Stimulated activated CD8-positive, alpha-beta memory T cell treated with anti-CD3 and anti-CD28 coated beads, Interleukin-15, amount 100 ng/mL, for 48 hours (primary cell): ENCODE data around the gene PRMT7.

ENCODE experiments used
- DNase-seq, 2 donors: peaks; one replicate each; pipeline ENCODE4 v3.0.0-alpha.2; 2020; ENCODE audit warnings: low read depth in 2 of 2

PRMT7 gene, protein sequence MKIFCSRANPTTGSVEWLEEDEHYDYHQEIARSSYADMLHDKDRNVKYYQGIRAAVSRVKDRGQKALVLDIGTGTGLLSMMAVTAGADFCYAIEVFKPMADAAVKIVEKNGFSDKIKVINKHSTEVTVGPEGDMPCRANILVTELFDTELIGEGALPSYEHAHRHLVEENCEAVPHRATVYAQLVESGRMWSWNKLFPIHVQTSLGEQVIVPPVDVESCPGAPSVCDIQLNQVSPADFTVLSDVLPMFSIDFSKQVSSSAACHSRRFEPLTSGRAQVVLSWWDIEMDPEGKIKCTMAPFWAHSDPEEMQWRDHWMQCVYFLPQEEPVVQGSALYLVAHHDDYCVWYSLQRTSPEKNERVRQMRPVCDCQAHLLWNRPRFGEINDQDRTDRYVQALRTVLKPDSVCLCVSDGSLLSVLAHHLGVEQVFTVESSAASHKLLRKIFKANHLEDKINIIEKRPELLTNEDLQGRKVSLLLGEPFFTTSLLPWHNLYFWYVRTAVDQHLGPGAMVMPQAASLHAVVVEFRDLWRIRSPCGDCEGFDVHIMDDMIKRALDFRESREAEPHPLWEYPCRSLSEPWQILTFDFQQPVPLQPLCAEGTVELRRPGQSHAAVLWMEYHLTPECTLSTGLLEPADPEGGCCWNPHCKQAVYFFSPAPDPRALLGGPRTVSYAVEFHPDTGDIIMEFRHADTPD

GRCh38 chr16:68310774-68311511 is at the start of gene PRMT7, which contains the start of gene SLC7A6OS:
PRMT7 (plus strand) TSS chr16:68311019; CDS start chr16:68315980, 4,961 bp downstream.
SLC7A6OS (minus strand) TSS chr16:68310946; CDS start chr16:68310926, 20 bp downstream.
- peak; percentile 92 for DNase-seq

DNA sequence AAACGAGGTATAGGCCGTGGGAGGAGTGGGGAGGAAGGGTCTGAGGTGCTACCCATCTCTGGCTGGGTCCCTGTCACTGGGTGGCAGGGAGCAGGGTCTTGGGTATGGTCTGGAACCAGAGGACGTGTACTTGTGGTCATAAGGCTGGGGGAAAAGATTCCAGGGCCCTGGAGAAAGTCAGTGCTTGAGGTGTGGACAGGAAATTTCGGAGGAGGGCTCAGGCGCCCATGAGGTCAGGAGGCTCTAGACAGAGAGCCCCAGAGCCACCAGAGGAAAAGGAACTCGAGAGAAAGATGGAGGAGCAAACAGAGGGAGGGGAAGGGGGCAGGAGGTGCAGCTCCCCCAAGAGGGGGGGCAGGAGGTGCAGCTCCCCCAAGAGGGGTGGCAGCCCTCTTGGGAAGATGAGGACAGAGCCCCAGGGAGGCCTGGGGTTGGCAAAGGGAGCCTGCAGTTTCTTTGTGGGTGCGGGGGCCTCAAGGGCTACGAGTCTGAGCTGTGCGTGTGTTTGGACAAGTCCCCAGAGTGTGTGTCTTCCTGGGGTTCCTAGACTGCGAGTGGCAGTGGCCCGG is 47.2 kb upstream of the PRMT7 start:
- no peak for DNase-seq

DNA sequence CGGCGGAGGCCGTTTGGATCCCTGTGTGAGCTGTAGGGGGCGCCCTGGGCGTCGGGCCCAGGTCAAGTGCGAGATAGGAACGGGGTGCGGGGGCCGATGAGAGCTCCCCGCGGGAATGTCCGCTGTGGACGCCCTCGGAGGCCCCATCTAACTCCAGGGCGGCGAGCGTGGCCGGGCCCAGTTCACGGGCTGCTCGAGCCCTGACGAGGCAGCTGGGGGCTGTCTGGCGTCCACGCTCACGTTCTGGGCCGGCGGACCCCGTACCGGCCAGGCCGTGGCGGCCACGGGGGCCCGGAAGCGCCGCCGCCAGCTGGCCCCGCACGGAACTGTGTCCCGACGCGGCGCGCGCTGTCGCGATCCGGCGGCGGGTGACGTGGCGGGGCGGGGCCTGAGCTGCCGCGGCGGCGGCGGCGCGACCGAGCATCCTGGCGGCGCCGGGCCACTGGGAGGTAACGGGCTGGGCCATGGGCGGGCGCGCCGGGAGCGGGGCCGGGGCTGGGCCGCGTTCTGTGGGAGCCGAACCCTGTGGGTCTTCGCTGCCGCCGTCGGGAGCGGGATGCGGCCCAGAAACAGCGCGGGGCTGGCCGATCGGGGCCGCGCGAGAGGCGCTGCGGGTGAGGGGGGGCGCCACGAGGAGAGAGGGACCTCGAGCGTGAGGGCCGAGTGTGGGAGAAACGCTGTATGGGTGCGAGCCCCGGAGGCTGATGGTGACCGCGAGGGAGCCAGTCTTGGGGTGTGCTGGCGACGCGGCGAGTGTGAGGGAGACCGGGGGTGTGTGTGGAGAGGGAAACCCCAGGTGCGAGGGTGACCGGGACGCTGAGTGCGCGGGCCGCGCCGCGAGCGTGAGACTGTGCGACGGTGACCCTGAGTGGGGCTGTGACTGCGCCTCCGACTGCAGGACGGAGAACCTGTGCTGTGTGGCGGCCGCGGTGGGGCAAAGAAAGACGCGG is 46.4 kb upstream of the PRMT7 start, which contains the start of gene SLC7A6:
TSS of gene SLC7A6 (plus strand) at position 399 of the 950 bp plus-strand sequence. CDS start 10,201 bp downstream, outside the sequence.
- peak; percentile 80 to 82 for DNase-seq

GRCh38 chr16:68265078-68265920 is 45.5 kb upstream of the PRMT7 start:
- no peak for DNase-seq

DNA sequence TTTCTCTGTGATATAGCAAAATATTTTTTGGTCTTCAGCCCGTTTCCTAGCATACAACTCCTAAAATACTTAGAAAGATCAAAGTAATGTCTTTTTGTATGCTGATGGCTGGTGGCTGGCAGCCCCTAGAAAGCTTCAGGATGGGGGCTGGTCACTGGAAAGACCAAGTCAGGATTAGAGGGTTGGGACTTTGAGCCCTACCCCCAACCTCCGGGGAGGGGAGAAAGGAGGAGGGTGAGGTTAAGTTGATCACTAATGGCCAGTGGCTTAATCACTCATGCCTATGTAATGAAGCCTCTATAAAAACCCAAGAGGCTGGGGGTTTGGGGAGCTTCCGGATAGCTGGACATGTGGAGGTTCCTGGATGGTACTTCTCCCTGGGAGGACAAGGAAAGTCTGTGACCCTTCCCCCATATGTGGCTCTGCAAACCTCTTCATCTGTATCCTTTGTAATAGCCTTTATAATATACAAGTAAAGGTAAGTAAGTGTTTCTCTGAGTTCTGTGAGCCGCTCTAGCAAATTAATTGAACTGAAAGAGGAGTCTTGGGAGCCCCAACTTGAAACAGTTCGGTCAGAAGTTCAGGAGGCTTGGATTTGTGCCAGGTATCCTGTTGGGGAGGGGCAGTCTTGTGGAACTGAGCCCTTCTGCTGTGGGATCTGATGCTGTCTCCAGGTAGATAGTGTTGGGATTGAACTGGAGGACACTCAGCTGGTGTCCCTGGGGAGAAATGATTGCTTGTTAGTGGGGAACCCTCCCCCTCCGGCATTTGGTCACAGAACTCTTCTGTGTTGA is 43.0 kb upstream of the PRMT7 start:
- no peak for DNase-seq

DNA sequence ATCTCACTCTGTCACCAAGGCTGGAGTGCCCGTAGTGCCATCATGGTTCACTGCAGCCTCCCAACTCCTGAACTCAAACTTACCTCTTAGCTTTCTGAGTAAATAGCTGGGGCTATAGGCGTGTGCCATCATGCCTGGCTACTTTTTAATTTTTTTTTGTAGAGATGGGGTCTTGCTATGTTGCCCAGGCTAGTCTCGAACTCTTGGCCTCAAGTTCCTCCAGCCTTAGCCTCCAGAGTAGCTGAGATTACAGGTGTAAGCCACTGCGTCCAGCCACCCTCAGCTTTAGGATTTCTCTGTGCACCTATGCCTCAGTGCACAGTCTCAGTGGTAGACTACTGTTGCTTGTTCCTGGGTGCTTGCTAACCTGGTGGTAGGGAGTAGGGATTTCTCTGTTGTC is 41.0 kb upstream of the PRMT7 start:
- no peak for DNase-seq

DNA sequence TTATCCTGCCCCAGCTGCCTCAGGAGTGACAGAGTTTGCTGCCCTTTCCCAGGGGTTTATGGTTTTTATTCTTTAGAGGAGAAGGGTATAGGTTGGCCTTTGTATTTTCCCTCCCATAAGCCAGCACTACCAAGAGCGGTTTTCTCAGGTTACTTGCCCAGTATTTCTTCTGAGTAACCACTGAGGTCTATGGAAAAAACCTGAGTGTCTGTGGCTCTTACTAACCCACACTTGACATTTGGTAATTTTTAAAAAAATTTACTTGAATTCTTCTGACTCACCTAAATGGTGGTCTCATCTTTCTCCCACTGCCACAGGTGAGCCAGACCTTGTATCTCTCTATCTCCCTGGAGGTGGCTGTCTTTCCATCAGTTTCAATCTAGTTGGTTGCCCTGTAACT is 40.5 kb upstream of the PRMT7 start:
- no peak for DNase-seq

GRCh38 chr16:68272507-68273209 is 38.2 kb upstream of the PRMT7 start:
- DNase-seq: no peak

GRCh38 chr16:68273459-68273858 is 37.4 kb upstream of the PRMT7 start:
- no peak for DNase-seq

- DNase-seq: no peak
Measured at GRCh38 chr16:68273896-68274295, 36.9 kb upstream of the PRMT7 start.

GRCh38 chr16:68274441-68274840 is 36.4 kb upstream of the PRMT7 start:
- DNase-seq: no peak

- no peak for DNase-seq
Measured at GRCh38 chr16:68275611-68276191, 35.1 kb upstream of the PRMT7 start.

GRCh38 chr16:68276223-68276622 is 34.6 kb upstream of the PRMT7 start:
- no peak for DNase-seq

DNA sequence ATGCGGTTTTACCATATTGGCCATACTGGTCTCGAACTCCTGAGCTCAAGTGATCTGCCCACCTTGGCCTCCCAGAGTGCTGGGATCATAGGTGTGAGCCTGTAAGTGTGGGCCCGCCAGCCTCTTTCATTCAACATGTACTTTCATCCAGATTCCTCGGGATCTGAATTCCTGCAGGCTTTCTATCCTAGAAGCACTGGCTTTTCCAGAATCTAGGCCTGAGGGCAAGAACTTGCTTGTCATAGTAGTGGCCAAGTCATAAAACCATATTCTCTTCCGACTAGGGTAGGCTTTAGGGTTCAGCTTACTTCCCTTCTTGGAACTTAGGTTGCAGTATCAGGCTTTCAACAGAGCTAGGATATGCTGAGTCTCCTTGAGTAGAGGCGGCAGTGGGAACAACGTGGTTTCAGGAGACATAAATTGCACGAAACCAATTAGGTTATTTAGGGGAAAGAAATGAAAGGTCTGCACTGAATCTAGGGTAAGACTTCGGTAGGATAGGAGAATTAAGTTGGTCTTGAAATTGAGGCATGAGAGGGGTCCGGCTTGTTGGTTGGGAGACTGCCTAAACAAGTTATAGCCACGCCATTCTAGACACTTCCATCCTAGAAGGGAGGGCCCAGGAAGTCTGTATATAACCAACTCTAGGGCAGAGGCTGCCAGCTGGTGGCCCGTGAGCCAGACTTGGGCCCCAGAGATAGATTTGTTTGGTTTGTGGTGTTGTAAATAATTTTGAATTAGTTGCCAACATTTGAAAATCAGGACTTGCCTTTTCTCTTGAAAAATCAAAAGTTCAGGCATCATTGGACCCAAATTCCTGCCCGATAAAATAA is 30.9 kb upstream of the PRMT7 start:
- no peak for DNase-seq

GRCh38 chr16:68281368-68282063 is 29.3 kb upstream of the PRMT7 start:
- no peak for DNase-seq

GRCh38 chr16:68282064-68282452 is 28.8 kb upstream of the PRMT7 start:
- no peak for DNase-seq
